ENCODE measurements around the gene IMP4. TPM values are rescaled to one million over a fixed set of nuclear protein-coding genes. Genes with fewer than 3 reads are reported as not detected.

Gene IMP4
- total and polyA plus RNA-seq, 2 of the 13 experiments (the other 11 are each of a cell fraction or from before 2014, with no cell fraction given) = 142 to 158 TPM

GRCh38 chr2:130332271-130333073, 10.2 kb upstream of the IMP4 start (continued):
- TF ChIP-seq DRAP1 (CRISPR knock-in tag; IDR thresholded peaks at IDR 0.05) = no peak; the same call in 1 of the 2 replicates
- no peak for TF ChIP-seq GABPA (IDR thresholded peaks at IDR 0.05; ENCODE audit: low read depth, low read length)
- TF ChIP-seq GABPA (CRISPR knock-in tag; IDR thresholded peaks at IDR 0.05; ENCODE audit: low read depth) = no peak
- no peak for TF ChIP-seq ZNF382 (CRISPR knock-in tag; IDR thresholded peaks at IDR 0.05; ENCODE audit: borderline replicate concordance)
- TF ChIP-seq BCL6 (CRISPR knock-in tag; IDR thresholded peaks at IDR 0.05) = 0 out of 2 replicates have a peak, but pooled peaks have one; percentile 5
- TF ChIP-seq, protein P1, sequence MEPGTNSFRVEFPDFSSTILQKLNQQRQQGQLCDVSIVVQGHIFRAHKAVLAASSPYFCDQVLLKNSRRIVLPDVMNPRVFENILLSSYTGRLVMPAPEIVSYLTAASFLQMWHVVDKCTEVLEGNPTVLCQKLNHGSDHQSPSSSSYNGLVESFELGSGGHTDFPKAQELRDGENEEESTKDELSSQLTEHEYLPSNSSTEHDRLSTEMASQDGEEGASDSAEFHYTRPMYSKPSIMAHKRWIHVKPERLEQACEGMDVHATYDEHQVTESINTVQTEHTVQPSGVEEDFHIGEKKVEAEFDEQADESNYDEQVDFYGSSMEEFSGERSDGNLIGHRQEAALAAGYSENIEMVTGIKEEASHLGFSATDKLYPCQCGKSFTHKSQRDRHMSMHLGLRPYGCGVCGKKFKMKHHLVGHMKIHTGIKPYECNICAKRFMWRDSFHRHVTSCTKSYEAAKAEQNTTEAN (CRISPR knock-in tag; conservative IDR thresholded peaks at IDR 0.05) = no peak
- TF ChIP-seq MED13 (CRISPR knock-in tag; IDR thresholded peaks at IDR 0.05) = no peak
- TF ChIP-seq RORA (CRISPR knock-in tag; IDR thresholded peaks at IDR 0.05) = no peak
- TF ChIP-seq ZFP82 (CRISPR knock-in tag; IDR thresholded peaks at IDR 0.05; ENCODE audit: borderline replicate concordance) = no peak
- TF ChIP-seq ZNF468 (CRISPR knock-in tag; IDR thresholded peaks at IDR 0.05) = 0 out of 2 replicates have a peak, but pooled peaks have one; percentile 2
- no peak for TF ChIP-seq SYNCRIP (IDR thresholded peaks at IDR 0.05; ENCODE audit: insufficient read depth, low read depth, low read length)
- TF ChIP-seq ZBTB8A (CRISPR knock-in tag; IDR thresholded peaks at IDR 0.05; ENCODE audit: borderline replicate concordance, low read depth) = no peak
- TF ChIP-seq PCBP1 (IDR thresholded peaks at IDR 0.05; ENCODE audit: borderline replicate concordance, low read depth, low read length) = no peak
- peak; percentile 67 for TF ChIP-seq MYC (CRISPR knock-in tag; IDR thresholded peaks at IDR 0.05; ENCODE audit: borderline replicate concordance)
- TF ChIP-seq MTA3 (CRISPR knock-in tag; IDR thresholded peaks at IDR 0.05) = no peak
- TF ChIP-seq ZNF562 (CRISPR knock-in tag; IDR thresholded peaks at IDR 0.05; ENCODE audit: borderline replicate concordance) = no peak
- no peak for TF ChIP-seq TCF7 (IDR thresholded peaks at IDR 0.05; ENCODE audit: low read depth)
- no peak for TF ChIP-seq RFX1 (IDR thresholded peaks at IDR 0.05)
- no peak for TF ChIP-seq HNRNPK (IDR thresholded peaks at IDR 0.05; ENCODE audit: low read depth, low read length, poor library complexity, severe bottlenecking)
- no peak for TF ChIP-seq PLSCR1 (CRISPR knock-in tag; IDR thresholded peaks at IDR 0.05; ENCODE audit: borderline replicate concordance)
- TF ChIP-seq ZFP91 (CRISPR knock-in tag; IDR thresholded peaks at IDR 0.05; ENCODE audit: borderline replicate concordance) = peak; percentile 30; the same call in 1 of the 2 replicates
- TF ChIP-seq KLF6 (CRISPR knock-in tag; IDR thresholded peaks at IDR 0.05) = no peak
- TF ChIP-seq, protein P2, sequence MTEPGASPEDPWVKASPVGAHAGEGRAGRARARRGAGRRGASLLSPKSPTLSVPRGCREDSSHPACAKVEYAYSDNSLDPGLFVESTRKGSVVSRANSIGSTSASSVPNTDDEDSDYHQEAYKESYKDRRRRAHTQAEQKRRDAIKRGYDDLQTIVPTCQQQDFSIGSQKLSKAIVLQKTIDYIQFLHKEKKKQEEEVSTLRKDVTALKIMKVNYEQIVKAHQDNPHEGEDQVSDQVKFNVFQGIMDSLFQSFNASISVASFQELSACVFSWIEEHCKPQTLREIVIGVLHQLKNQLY (CRISPR knock-in tag; IDR thresholded peaks at IDR 0.05) = no peak
- TF ChIP-seq POGZ (CRISPR knock-in tag; IDR thresholded peaks at IDR 0.05) = no peak
